ENCODE results near the gene DOCK6. TPM values are rescaled to one million over a fixed set of nuclear protein-coding genes. Genes with fewer than 3 reads are reported as not detected.

DOCK6 gene
- total RNA-seq, 1 donor = 21.2 TPM

DNA sequence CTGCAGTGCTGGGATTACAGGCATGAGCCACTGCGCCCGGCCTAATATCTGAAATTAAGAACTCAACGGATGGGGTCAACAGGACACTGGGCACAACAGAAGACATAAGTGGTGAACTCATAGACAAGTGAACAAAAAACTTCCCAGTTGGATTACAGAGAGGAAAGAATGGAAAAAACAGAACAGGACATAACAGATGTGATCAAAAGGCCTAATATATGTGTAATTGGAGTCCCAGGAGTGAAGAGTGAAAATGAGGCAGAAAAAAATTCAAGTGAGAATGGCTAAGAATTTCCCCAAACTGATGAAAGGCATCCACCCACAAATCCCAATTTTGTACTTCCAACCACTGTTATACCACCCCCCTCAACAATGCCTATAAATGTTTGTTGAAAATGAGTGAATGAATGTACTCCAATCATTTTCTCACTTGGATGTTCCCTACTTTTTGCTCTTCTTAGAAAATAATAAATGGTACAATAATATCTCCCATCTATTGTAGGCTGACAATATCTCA is 41.2 kb downstream of the DOCK6 start:
- TF ChIP-seq, protein P1, sequence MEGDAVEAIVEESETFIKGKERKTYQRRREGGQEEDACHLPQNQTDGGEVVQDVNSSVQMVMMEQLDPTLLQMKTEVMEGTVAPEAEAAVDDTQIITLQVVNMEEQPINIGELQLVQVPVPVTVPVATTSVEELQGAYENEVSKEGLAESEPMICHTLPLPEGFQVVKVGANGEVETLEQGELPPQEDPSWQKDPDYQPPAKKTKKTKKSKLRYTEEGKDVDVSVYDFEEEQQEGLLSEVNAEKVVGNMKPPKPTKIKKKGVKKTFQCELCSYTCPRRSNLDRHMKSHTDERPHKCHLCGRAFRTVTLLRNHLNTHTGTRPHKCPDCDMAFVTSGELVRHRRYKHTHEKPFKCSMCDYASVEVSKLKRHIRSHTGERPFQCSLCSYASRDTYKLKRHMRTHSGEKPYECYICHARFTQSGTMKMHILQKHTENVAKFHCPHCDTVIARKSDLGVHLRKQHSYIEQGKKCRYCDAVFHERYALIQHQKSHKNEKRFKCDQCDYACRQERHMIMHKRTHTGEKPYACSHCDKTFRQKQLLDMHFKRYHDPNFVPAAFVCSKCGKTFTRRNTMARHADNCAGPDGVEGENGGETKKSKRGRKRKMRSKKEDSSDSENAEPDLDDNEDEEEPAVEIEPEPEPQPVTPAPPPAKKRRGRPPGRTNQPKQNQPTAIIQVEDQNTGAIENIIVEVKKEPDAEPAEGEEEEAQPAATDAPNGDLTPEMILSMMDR (IDR thresholded peaks at IDR 0.05; ENCODE audit: insufficient read depth, low read depth, low read length) = no peak
- no peak for DNase-seq (ENCODE audit: low read depth)
- no peak overlapping the region for H3K4me3 ChIP-seq (ENCODE audit: low read depth, low read length)

DNA sequence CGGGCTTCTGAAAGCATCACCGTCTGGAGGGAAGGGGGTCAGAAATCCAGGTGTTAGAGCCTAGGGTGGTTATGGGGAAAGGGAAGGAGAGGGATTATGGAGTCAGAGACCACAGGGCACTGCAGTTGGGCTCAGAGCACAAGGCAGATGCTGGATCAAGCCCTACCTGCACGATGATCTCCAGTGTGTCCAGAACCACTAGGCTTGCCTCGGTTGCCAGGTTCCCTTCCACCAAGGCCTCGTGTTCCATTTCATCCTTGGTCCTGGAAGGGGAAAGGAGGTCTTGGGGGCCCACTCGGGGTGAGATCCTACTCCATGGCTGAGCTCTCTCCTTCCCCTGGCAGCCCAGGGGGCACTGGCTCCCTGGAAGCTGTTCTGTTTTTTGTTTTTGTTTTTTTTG is 47.9 kb downstream of the DOCK6 start:
- TF ChIP-seq, protein P1 (IDR thresholded peaks at IDR 0.05; ENCODE audit: insufficient read depth, low read depth, low read length) = no peak
- no peak for DNase-seq (ENCODE audit: low read depth)
- H3K4me3 ChIP-seq (ENCODE audit: low read depth, low read length) = no peak overlapping the region

DNA sequence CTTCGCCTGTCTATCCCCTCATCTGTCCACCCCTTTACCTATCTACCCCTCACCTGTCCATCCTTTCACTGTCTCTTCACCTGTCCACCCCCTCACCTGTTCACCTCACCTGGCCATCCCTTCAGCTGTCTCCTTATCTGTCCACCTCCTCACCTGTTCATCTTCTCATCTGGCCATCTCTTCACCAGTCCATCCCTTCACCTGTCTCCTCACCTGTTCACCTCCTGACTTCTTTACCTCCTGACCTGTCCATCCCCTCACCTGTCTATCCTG is 51.7 kb downstream of the DOCK6 start:
- no peak overlapping the region for H3K4me3 ChIP-seq (ENCODE audit: low read depth, low read length)
- TF ChIP-seq, protein P1 (IDR thresholded peaks at IDR 0.05; ENCODE audit: insufficient read depth, low read depth, low read length) = no peak
- DNase-seq (ENCODE audit: low read depth) = no peak

DNA sequence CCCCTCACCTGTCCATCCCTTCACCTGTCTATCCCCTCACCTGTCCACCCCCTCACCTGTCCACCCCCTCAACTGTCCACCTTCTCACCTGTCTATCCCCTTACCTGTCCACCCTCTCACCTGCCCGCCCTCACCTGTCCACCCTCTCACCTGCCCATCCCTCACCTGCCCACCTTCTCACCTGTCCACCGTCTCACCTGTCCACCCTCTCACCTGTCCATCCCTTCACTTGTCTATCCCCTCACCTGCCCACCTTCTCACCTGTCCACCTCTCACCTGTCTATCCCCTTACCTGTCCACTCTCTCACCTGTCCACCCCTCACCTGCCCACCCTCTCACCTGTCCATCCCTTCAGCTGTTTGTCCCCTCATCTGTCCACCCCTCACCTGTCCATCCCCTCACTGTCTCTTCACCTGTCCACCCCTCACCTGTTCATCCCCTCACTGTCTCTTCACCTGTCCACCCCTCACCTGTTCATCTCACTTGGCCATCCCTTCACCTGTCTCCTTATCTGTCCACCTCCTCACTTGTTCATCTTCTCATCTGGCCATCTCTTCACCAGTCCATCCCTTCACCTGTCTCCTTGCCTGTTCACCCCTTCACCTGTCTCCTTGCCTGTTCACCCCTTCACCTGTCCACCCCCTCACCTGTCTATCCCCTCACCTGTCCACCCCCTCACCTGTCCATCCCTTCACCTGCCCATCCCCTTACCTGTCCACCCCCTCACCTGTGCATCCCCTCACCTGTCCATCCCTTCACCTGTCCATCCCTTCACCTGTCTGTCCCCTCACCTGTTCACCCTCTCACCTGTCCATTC is 52.3 kb downstream of the DOCK6 start:
- no peak overlapping the region for H3K4me3 ChIP-seq (ENCODE audit: low read depth, low read length)
- DNase-seq (ENCODE audit: low read depth) = no peak
- TF ChIP-seq, protein P1 (IDR thresholded peaks at IDR 0.05; ENCODE audit: insufficient read depth, low read depth, low read length) = no peak

DNA sequence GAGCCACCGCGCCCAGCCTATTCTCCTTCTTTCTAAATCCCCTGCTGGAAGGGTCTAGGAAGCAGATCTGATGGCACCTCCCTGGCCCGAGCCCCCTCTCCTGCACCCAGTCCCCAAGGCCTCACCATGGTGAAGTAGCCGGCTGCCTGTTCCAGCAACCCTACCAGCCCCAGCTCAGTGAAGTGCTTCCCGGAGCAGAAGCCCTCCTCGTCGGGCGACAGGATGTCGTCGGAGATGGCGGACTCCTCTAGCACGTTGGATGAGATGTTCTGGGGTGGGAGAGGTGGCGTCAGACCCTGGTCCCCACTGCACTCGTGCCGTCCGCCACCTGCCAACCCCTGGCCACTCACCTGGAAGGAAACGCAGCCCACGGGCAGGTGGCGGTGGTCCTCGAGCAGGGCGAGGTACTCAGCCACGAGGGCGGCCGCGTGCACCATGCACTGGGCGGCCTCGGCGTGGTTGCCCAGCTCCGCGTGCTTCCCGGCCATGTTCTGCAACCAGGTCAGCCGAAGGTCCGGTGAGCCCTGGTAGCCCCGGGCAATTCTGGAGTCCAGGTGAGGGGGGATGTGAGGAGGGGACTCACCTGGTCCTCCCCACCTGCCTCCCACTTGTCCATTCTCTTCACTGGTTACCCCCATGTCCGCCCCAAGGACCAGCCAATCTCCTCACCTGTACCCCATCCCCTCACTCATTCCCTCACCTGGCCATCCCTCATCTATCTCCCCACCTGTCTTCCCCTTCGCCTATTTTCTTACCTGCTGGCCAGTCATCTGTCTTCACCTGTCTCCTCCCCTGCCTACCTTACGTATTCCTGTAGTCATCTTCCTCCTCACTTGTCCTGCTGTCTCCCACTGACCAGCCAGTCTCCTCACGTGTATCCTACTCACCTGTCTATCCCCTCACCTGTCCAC is 53.5 kb downstream of the DOCK6 start:
- DNase-seq (ENCODE audit: low read depth) = no peak
- TF ChIP-seq, protein P1 (IDR thresholded peaks at IDR 0.05; ENCODE audit: insufficient read depth, low read depth, low read length) = no peak

DNA sequence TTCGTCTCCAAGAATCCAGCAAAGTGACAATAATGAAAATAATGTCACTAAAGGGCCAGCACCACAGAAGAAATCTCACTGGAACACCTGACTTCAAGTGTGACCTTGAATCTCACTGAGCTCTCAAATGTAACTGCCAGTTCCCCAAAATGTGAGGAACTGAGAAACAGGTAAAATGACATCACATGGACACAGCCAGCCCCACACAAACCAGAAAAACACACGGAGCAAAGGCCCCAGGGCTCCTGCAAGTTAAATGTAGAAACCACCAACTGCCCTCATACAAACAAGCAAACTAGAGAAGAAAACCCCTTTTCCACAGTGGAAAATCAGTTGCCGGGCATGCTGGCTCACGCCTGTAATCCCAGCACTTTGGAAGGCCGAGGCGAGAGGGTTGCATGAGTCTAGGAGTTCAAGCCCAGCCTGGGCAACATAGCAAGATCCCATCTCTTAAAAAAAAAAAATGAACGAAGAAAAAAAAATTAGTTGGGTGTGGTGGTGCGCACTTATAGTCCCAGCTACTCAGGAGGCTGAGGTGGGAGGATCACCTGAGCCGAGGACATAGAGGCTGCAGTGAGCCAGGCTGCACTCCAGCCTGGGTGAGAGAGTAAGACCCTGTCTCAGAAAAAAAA is 56.3 kb downstream of the DOCK6 start:
- TF ChIP-seq, protein P1 (IDR thresholded peaks at IDR 0.05; ENCODE audit: insufficient read depth, low read depth, low read length) = no peak
- H3K4me3 ChIP-seq (ENCODE audit: low read depth, low read length) = no peak overlapping the region
- no peak for DNase-seq (ENCODE audit: low read depth)

More for the DNA sequence above, 53.5 kb downstream of the DOCK6 start:
- H3K4me3 ChIP-seq (ENCODE audit: low read depth, low read length) = no peak overlapping the region

All from fibroblast of villous mesenchyme (primary cell).